ENCODE measurements around the gene CCHCR1.
A peak's percentile ranks its signal among the peaks of the same experiment; 100 is the strongest.
"Not testable (repeated sequence)": the region's sequence is repeated elsewhere in the genome, so short reads cannot be mapped to it uniquely, and the experiment has no call there.

Gene CCHCR1

DNA sequence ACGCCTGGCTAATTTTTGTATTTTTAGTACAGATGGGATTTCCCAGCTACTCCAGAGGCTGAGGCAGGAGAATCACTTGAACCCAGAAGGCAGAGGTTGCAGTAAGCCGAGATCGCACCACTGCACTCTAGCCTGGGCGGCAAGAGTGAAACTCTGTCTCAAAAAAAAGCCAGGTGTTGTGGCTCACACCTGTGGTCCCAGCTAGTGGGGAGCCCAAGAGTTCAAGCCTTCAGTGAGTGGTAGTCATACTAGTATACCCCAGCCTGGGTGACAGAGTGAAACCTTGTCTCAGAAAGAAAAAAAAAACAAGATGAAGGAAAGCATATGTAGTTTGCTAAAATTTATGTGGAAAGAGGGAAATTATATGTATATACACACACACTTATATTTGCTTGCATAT, 32.9 kb upstream of the CCHCR1 start:
- no peaks in the 10 kb centered on the region for H3K36me3 Mint-ChIP-seq (ENCODE audit: low read depth)
- no peak for DNase-seq (ENCODE audit: low spot score)
- no peak overlapping the region for H3K4me3 Mint-ChIP-seq
- no peaks in the 10 kb centered on the region for H3K9me3 Mint-ChIP-seq
- peaks cover 9% of the 10 kb centered on the region for H3K4me1 Mint-ChIP-seq (ENCODE audit: low read depth)
- no peaks in the 10 kb centered on the region for H3K27me3 Mint-ChIP-seq (ENCODE audit: low read depth)
- H3K27ac Mint-ChIP-seq, result no peak overlapping the region

GRCh38 chr6:31189223-31189622, 31.6 kb upstream of the CCHCR1 start:
- not testable (repeated sequence) for H3K27ac Mint-ChIP-seq; DNase-seq (ENCODE audit: low spot score); H3K4me3 Mint-ChIP-seq; H3K4me1 Mint-ChIP-seq (ENCODE audit: low read depth); H3K27me3 Mint-ChIP-seq (ENCODE audit: low read depth); H3K9me3 Mint-ChIP-seq; H3K36me3 Mint-ChIP-seq (ENCODE audit: low read depth)

GRCh38 chr6:31187780-31188194, 30.2 kb upstream of the CCHCR1 start:
- Mint-ChIP-seq H3K27ac (no peak overlapping the region), H3K9me3 (no peaks in the 10 kb centered on the region), H3K4me3 (no peak overlapping the region), H3K36me3 (ENCODE audit: low read depth) (no peaks in the 10 kb centered on the region), H3K27me3 (ENCODE audit: low read depth) (no peaks in the 10 kb centered on the region), H3K4me1 (ENCODE audit: low read depth) (peaks cover 9% of the 10 kb centered on the region)
- DNase-seq (ENCODE audit: low spot score), result no peak

DNA sequence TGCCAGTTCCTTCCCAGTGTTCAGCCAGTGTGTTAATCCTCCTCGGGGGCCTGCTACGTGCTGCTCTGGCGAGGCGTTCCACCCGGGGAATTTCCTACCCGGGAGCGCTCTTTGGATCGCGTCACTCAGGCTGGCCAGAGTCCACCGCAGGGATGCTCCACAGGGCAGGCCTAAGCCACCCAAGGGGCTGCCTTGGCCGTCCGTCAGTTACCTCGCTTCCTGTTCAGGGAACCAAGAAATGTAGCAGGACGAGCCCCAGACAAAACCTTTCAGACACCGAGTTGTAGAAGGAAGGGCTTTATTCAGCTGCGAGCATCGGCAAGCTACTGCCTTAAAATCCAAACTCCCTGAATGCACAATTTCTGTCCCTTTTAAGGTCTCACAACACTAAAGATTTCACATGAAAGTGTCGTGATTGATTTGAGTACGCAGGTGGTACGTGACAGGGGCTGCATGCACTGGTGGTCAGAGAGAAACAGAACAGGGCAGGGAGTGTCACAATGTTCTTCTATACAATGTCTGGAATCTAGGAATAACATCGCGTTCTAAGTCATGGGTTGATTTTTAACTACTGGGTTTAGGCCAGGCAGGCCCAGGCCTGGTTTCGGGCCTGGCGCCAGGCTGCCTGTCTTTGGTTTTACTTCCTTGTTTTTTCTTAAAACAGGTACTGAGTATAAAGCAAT, 28.6 kb upstream of the CCHCR1 start:
- Mint-ChIP-seq H3K4me3 (no peak overlapping the region), H3K27ac (no peak overlapping the region), H3K4me1 (ENCODE audit: low read depth) (peaks cover 9% of the 10 kb centered on the region), H3K36me3 (ENCODE audit: low read depth) (no peaks in the 10 kb centered on the region), H3K9me3 (no peaks in the 10 kb centered on the region), H3K27me3 (ENCODE audit: low read depth) (no peaks in the 10 kb centered on the region)
- no peak for DNase-seq (ENCODE audit: low spot score)

DNA sequence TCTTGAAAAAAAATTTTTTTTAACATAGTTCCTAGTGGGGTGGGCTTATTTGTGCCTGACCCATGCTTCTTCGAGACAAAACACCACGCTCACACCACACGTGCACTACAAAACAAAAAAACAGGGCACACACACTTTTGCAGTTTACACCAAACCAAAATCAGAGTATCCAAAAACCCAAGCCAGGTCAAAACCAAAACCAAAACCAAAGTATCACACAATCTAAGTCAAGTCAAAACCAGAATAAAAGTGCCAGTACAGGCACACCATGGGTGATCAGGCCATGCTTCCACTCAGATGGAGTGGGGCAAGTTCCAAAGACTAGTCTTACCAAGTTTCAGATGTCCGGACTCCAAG, 28.1 kb upstream of the CCHCR1 start:
- DNase-seq (ENCODE audit: low spot score); H3K4me1 Mint-ChIP-seq (ENCODE audit: low read depth); H3K36me3 Mint-ChIP-seq (ENCODE audit: low read depth); H3K9me3 Mint-ChIP-seq; H3K27ac Mint-ChIP-seq; H3K27me3 Mint-ChIP-seq (ENCODE audit: low read depth); H3K4me3 Mint-ChIP-seq: not testable (repeated sequence)

GRCh38 chr6:31183859-31184258, 26.3 kb upstream of the CCHCR1 start:
- not testable (repeated sequence) for H3K36me3 Mint-ChIP-seq (ENCODE audit: low read depth); H3K9me3 Mint-ChIP-seq; H3K4me3 Mint-ChIP-seq; H3K27me3 Mint-ChIP-seq (ENCODE audit: low read depth); H3K27ac Mint-ChIP-seq; DNase-seq (ENCODE audit: low spot score)
- peaks cover 11% of the 10 kb centered on the region for H3K4me1 Mint-ChIP-seq (ENCODE audit: low read depth)

DNA sequence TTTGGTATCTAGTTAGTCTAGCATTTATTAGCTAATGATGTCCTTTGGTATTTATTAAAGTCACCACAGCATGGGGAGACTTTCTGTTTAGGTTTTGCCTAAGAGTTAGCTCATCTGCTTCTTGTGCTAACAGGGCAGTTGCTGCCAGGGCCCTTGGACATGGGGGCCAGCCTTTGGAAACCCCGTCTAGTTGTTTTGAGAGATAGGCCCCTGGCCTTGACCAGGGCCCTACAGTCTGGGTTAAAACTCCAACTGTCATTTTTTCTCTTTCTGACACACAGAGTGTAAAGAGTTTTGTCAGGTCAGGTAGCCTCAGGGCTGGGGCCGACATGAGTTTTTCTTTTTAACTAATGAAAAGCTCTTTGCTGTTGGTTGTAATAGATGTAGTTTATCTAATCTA, 25.7 kb upstream of the CCHCR1 start:
- H3K9me3 Mint-ChIP-seq; DNase-seq (ENCODE audit: low spot score); H3K27me3 Mint-ChIP-seq (ENCODE audit: low read depth); H3K4me3 Mint-ChIP-seq; H3K27ac Mint-ChIP-seq; H3K36me3 Mint-ChIP-seq (ENCODE audit: low read depth): not testable (repeated sequence)
- peaks cover 11% of the 10 kb centered on the region for H3K4me1 Mint-ChIP-seq (ENCODE audit: low read depth)

- Mint-ChIP-seq H3K27me3 (ENCODE audit: low read depth) (no peaks in the 10 kb centered on the region), H3K36me3 (ENCODE audit: low read depth) (no peaks in the 10 kb centered on the region), H3K4me1 (ENCODE audit: low read depth) (peaks cover 8% of the 10 kb centered on the region), H3K9me3 (no peaks in the 10 kb centered on the region), H3K4me3 (peak overlapping the region; percentile 56), H3K27ac (no peak overlapping the region)
- no peak for DNase-seq (ENCODE audit: low spot score)
Measured at GRCh38 chr6:31180500-31180899, 22.9 kb upstream of the CCHCR1 start.

DNA sequence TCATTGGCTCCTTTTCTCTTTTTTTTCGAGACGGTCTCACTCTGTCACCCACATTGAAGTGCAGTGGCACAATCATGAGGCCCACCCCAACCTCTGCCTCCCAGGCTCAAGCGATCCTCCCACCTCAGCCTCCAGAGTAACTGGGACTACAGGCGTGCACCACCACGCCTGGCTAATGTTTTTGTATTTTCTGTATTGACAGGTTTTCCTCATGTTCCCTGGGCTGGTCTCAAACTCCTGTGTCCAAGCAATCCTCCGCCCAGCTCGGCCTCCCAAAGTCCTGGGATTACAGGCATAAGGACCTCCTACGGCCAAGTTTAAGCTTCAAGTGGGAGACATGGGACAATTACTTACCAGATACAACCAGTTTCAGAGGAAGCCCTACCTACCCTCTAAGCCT, 22.3 kb upstream of the CCHCR1 start:
- Mint-ChIP-seq H3K4me1 (ENCODE audit: low read depth) (peaks cover 5% of the 10 kb centered on the region), H3K27me3 (ENCODE audit: low read depth) (no peaks in the 10 kb centered on the region), H3K4me3 (no peak overlapping the region), H3K9me3 (no peaks in the 10 kb centered on the region), H3K27ac (no peak overlapping the region), H3K36me3 (ENCODE audit: low read depth) (no peaks in the 10 kb centered on the region)
- no peak for DNase-seq (ENCODE audit: low spot score)

DNA sequence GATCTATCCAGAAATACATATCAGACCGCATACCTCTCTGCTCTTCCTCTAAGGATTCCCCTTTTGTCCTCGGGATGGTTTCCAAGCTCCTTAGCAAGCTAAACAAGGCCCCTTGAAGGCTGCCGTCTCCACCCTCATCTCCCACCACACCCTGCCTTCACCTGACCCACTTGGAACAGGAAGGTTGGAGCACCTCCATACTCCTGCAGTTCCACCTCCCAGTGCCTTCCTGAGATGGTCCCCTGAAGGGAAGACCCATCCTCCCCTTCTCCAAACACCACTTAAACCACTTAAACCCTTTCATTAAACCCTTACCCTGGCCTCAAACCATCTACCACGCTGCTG, 21.4 kb upstream of the CCHCR1 start:
- H3K9me3 Mint-ChIP-seq, result no peaks in the 10 kb centered on the region
- H3K36me3 Mint-ChIP-seq (ENCODE audit: low read depth), result no peaks in the 10 kb centered on the region
- H3K4me3 Mint-ChIP-seq, result no peak overlapping the region
- H3K4me1 Mint-ChIP-seq (ENCODE audit: low read depth), result peaks cover 5% of the 10 kb centered on the region
- no peak for DNase-seq (ENCODE audit: low spot score)
- H3K27me3 Mint-ChIP-seq (ENCODE audit: low read depth), result no peaks in the 10 kb centered on the region
- no peak overlapping the region for H3K27ac Mint-ChIP-seq

DNA sequence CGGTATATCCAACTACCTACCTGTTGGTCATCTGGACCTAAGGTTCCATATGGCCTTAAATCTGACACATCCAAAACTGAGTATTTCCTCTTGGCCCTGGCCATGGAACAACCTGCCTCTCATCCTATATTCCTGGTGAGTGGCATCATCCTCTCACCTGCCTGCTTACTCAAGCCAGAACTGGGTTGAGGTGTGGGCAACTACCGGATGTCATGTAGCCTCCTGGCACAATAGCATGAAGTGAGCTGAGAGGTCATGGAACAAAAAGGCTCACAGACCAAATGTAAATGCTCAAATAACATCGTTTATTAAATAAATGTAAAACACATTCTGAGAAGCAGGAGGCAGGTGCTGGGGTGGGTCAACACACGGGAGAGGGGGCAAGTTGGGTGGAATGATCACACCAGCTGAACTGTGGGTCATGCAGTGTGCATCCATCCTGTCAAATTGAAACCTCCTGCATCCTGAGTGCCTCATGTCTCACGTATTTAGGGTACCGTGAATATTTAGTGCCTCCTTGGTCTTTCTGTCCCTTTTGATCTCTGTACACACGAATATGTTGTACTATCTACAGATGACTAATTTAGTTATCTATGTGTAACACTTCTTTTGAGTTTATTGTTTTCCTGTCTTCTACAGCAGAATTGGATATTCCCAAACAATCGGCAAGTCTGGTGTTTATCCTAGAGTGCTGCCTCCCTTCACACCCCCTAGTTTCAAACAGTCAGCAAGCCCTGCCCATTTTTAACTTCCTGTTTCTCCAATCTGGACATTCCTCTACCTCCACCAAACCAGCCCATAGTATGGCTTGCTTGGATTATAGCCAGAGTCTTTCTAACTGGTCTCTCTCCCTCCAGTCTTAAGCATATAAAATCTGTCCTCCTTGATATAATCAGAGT, 20.8 kb upstream of the CCHCR1 start:
- no peaks in the 10 kb centered on the region for H3K27me3 Mint-ChIP-seq (ENCODE audit: low read depth)
- H3K27ac Mint-ChIP-seq, result no peak overlapping the region
- DNase-seq (ENCODE audit: low spot score), result no peak
- no peaks in the 10 kb centered on the region for H3K36me3 Mint-ChIP-seq (ENCODE audit: low read depth)
- H3K4me1 Mint-ChIP-seq (ENCODE audit: low read depth), result peaks cover 5% of the 10 kb centered on the region
- H3K9me3 Mint-ChIP-seq, result no peaks in the 10 kb centered on the region
- no peak overlapping the region for H3K4me3 Mint-ChIP-seq

DNA sequence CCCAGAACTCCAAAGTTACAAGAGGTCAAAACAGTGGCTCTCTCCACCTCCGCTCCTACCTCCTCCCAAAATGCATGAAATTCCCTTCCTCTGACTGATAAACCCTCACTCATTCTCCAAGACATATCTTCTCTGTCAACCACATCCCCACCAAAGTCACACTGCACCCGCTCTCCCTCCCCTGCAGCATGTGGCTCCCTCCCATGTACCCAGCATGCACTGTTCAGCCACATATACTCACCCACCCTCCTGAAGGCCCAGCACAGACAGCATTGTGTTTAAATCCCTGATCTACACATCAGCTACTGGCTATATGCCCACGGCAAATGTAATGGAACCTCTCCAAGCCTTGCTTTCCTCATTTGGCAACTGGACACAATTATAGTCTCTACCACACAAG, 18.4 kb upstream of the CCHCR1 start:
- DNase-seq (ENCODE audit: low spot score), result no peak
- H3K27ac Mint-ChIP-seq, result no peak overlapping the region
- H3K4me1 Mint-ChIP-seq (ENCODE audit: low read depth), result peaks cover 5% of the 10 kb centered on the region
- no peaks in the 10 kb centered on the region for H3K36me3 Mint-ChIP-seq (ENCODE audit: low read depth)
- no peaks in the 10 kb centered on the region for H3K9me3 Mint-ChIP-seq
- no peak overlapping the region for H3K4me3 Mint-ChIP-seq
- H3K27me3 Mint-ChIP-seq (ENCODE audit: low read depth), result no peaks in the 10 kb centered on the region

DNA sequence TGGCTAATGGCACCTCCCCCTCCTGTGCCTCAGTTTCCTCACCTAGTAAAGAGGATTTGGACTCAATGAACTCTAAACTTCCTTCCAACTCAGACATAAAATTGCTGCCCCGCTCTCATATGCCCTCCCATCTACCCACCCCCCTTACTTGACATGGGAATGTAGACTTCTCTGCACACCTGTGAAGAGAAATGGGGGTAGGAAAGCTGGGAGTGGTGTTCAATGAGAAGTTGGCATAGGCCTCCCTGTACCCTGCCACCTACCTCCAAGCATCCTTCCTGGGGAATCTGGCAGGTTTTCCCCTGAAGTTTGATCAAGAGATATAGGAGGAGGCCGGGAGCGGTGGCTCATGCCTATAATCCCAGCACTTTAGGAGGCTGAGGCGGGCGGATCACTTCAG, 16.8 kb upstream of the CCHCR1 start:
- Mint-ChIP-seq H3K4me1 (ENCODE audit: low read depth) (peaks cover 5% of the 10 kb centered on the region), H3K36me3 (ENCODE audit: low read depth) (no peaks in the 10 kb centered on the region), H3K27me3 (ENCODE audit: low read depth) (no peaks in the 10 kb centered on the region), H3K9me3 (no peaks in the 10 kb centered on the region), H3K27ac (no peak overlapping the region), H3K4me3 (no peak overlapping the region)
- no peak for DNase-seq (ENCODE audit: low spot score)

- H3K4me3 Mint-ChIP-seq, result no peak overlapping the region
- no peak overlapping the region for H3K27ac Mint-ChIP-seq
- no peak for DNase-seq (ENCODE audit: low spot score)
- H3K4me1 Mint-ChIP-seq (ENCODE audit: low read depth), result peaks cover 3% of the 10 kb centered on the region
- no peaks in the 10 kb centered on the region for H3K9me3 Mint-ChIP-seq
- H3K27me3 Mint-ChIP-seq (ENCODE audit: low read depth), result no peaks in the 10 kb centered on the region
- no peaks in the 10 kb centered on the region for H3K36me3 Mint-ChIP-seq (ENCODE audit: low read depth)
Measured at GRCh38 chr6:31173406-31173805, 15.8 kb upstream of the CCHCR1 start.

GRCh38 chr6:31172973-31173384, 15.4 kb upstream of the CCHCR1 start:
- Mint-ChIP-seq H3K36me3 (ENCODE audit: low read depth) (no peaks in the 10 kb centered on the region), H3K9me3 (no peaks in the 10 kb centered on the region), H3K27me3 (ENCODE audit: low read depth) (no peaks in the 10 kb centered on the region), H3K4me1 (ENCODE audit: low read depth) (peaks cover 3% of the 10 kb centered on the region), H3K27ac (no peak overlapping the region), H3K4me3 (no peak overlapping the region)
- DNase-seq (ENCODE audit: low spot score), result no peak
